CD8-positive, alpha-beta memory T cell (primary cell): Measurements from ENCODE around the gene TOX2. TPM values are rescaled to one million over a fixed set of nuclear protein-coding genes. Genes with fewer than 3 reads are reported as not detected.

Experiments
- CTCF ChIA-PET: fragments of 350-600 bp; sonication (Branson Sonifier 250); formaldehyde crosslinking; loops from one replicate; lab custom pipeline; 2021; ENCODE audit warnings: antibody characterized with exemption; lab: Charles Lee
- POLR2A ChIA-PET: fragments of 350-600 bp; sonication (Branson Sonifier 250); formaldehyde crosslinking; loops from one replicate; lab custom pipeline; 2021; ENCODE audit warnings: antibody characterized with exemption; lab: Charles Lee
- DNase-seq, 5 donors: peaks; one replicate each; pipeline versions ENCODE4 v3.0.0 to v3.0.0-alpha.2; 2020 to 2022; ENCODE audit warnings: mixed read lengths in 1 of 5
- H3K27ac ChIP-seq: one replicate; pipeline ENCODE4 v1.7.0; 2013; ENCODE audit warnings: low read depth, mild to moderate bottlenecking, low read length, moderate library complexity
- H3K27me3 ChIP-seq: 2 replicates; pipeline ENCODE4 v1.7.0; 2013; ENCODE audit warnings: low read length, mild to moderate bottlenecking; ENCODE audit not compliant: insufficient read depth, poor library complexity, severe bottlenecking
- H3K36me3 ChIP-seq: 2 replicates; pipeline ENCODE4 v1.7.0; 2013; ENCODE audit warnings: mild to moderate bottlenecking, low read length, moderate library complexity; ENCODE audit not compliant: insufficient read depth
- H3K4me1 ChIP-seq: 2 replicates; pipeline ENCODE4 v1.7.0; 2013; ENCODE audit warnings: mild to moderate bottlenecking, low read length, moderate library complexity; ENCODE audit not compliant: insufficient read depth
- H3K4me3 ChIP-seq: 2 replicates; pipeline ENCODE4 v1.7.0; 2013; ENCODE audit warnings: mild to moderate bottlenecking, low read length
- H3K9me3 ChIP-seq: 2 replicates; pipeline ENCODE4 v1.7.0; 2013; ENCODE audit warnings: mild to moderate bottlenecking, low read length
- H3K27ac Mint-ChIP-seq, 8 donors: one replicate each; pipeline ENCODE4 v1.8.0; 2020 to 2021; ENCODE audit warnings: mixed read lengths in 8 of 8, mild to moderate bottlenecking in 6 of 8, inconsistent platforms in 3 of 8, moderate library complexity in 3 of 8
- H3K27me3 Mint-ChIP-seq, 2 donors: one replicate each; pipeline ENCODE4 v1.8.0; 2020 to 2021; ENCODE audit warnings: mixed read lengths in 2 of 2, mild to moderate bottlenecking in 1 of 2, moderate library complexity in 1 of 2
- H3K36me3 Mint-ChIP-seq, 3 donors: one replicate each; pipeline ENCODE4 v1.8.0; 2020 to 2021; ENCODE audit warnings: mixed read lengths in 3 of 3, inconsistent platforms in 1 of 3, mild to moderate bottlenecking in 1 of 3
- H3K4me1 Mint-ChIP-seq, 3 donors: one replicate each; pipeline ENCODE4 v1.8.0; 2020 to 2021; ENCODE audit warnings: mixed read lengths in 3 of 3, inconsistent platforms in 1 of 3, mild to moderate bottlenecking in 1 of 3
- H3K4me3 Mint-ChIP-seq, 7 donors: one replicate each; pipeline ENCODE4 v1.8.0; 2020 to 2021; ENCODE audit warnings: mixed read lengths in 7 of 7, mild to moderate bottlenecking in 6 of 7, moderate library complexity in 4 of 7, inconsistent platforms in 2 of 7
- H3K9me3 Mint-ChIP-seq, 5 donors: one replicate each; pipeline ENCODE4 v1.8.0; 2020 to 2022; ENCODE audit warnings: mixed read lengths in 5 of 5, mild to moderate bottlenecking in 3 of 5, moderate library complexity in 2 of 5, inconsistent platforms in 1 of 5
- polyA plus RNA-seq: library from polyadenylated mRNA; unstranded; fragments of 300-500 nt; fragmentation: Illumina TruSeq; gene quantifications from one replicate; pipeline ENCODE4 v1.2.3, GENCODE V29; 2021
- total RNA-seq, 2 experiments: library from RNA; stranded (reverse); gene quantifications; one replicate each; pipeline ENCODE4 v1.2.3, GENCODE V29; 2021

Gene TOX2
- total and polyA plus RNA-seq, 3 experiments from 2014 or later, result 0.35 to 1.2 (median 0.39) TPM

DNA sequence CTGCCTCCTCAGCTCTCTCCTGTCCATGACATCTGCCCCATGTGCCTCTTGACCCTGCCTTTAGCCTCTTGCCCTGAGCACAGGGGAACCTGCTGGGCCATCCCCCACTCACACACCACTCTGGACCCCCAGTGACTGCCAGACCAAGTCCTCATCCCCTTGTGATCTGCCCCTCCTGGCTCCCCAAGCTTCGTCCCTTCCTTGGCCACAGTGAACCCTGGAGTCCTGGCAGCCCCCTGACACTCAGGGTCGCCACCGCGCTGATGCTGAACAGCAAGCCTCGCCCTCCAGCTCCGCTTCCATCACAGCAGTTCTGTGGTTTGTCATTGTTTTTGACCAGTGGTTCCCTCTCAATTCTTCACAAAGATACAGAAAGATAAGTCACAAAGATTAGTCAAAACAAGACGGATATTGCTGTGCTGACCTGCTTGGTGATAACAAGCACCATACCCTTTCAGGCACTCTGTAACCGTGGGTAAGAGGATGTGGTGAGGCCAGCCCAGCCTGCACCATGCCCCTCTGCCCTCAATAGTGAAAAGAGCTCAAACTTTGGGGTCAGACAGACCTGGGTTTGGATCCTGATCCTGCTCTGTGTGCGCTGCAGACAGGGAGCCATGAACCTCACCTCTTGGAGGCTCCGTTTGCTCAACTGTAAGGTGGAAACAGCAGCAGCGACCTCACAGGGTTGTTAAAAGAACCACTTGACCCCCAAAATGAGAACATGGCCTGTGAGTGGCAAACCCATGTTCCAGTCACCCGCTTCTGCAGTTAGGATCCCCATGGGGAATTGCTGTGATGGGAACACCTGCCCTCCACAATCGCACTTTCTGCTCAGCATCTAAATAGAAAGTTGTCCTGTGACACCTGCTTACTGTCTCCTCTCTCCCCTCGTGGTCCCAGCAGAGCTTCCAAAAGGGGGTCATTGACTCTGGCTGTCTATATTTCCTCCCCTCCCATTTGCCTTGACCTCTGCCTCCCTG is 114.5 kb downstream of the TOX2 start:
- no peaks in the 10 kb centered on the region for H3K36me3 ChIP-seq
- CTCF ChIA-PET, result no interaction called here
- Mint-ChIP-seq H3K27ac (peak overlapping the region in 6 of 8 donors; percentile 52 to 88 (median 74)), H3K9me3 (no peaks in the 10 kb centered on the region), H3K4me3 (peak overlapping the region in 6 of 7 donors; percentile 51 to 83 (median 75)), H3K4me1 (peaks cover 35 to 60% (median 53%) of the 10 kb centered on the region in 3 donors), H3K36me3 (no peaks in the 10 kb centered on the region), H3K27me3 (peaks cover 12 to 21% of the 10 kb centered on the region in 2 donors)
- H3K27ac ChIP-seq, result no peak overlapping the region
- H3K4me1 ChIP-seq, result peaks cover 27% of the 10 kb centered on the region
- POLR2A ChIA-PET, result interaction anchor here (0.5 kb wide), 1 partner anchor 438 kb away, joined by 3 read pairs; the partner anchor contains the start of gene IFT52
- H3K9me3 ChIP-seq, result no peaks in the 10 kb centered on the region
- H3K4me3 ChIP-seq, result no peak overlapping the region
- no peak for DNase-seq
- no peaks in the 10 kb centered on the region for H3K27me3 ChIP-seq

DNA sequence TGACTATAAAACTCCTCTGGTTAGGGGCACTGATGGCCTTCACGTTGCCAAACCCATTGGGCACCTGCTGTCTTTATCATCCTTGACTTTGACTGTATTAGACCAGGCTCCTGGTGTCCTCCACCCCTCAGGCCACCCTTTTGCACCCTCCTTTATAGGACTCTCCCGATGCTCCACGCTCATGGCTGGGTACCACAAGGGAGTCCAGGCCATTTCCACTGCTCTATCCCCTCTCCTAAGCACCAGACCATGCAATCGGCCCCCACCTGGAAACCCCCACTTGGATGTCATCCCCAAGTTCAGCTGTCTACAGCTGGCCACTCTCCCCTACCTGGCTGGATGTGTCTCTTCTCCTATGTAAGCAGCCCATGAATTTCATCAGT is 115.2 kb downstream of the TOX2 start:
- ChIA-PET CTCF (no interaction called here), POLR2A (interaction anchor here (0.5 kb wide), 1 partner anchor 439 kb away, joined by 3 read pairs; the partner anchor contains the start of gene IFT52)
- no peaks in the 10 kb centered on the region for H3K27me3 ChIP-seq
- Mint-ChIP-seq H3K36me3 (no peaks in the 10 kb centered on the region), H3K27me3 (peaks cover 14 to 21% of the 10 kb centered on the region in 2 donors), H3K4me1 (peaks cover 35 to 60% (median 59%) of the 10 kb centered on the region in 3 donors), H3K9me3 (no peaks in the 10 kb centered on the region), H3K27ac (peak overlapping the region in 2 of 8 donors; percentile 62 to 69), H3K4me3 (peak overlapping the region in 4 of 7 donors; percentile 22 to 79 (median 31))
- DNase-seq, result no peak
- H3K4me1 ChIP-seq, result peaks cover 27% of the 10 kb centered on the region
- H3K9me3 ChIP-seq, result no peaks in the 10 kb centered on the region
- H3K4me3 ChIP-seq, result no peak overlapping the region
- no peaks in the 10 kb centered on the region for H3K36me3 ChIP-seq
- H3K27ac ChIP-seq, result no peak overlapping the region

DNA sequence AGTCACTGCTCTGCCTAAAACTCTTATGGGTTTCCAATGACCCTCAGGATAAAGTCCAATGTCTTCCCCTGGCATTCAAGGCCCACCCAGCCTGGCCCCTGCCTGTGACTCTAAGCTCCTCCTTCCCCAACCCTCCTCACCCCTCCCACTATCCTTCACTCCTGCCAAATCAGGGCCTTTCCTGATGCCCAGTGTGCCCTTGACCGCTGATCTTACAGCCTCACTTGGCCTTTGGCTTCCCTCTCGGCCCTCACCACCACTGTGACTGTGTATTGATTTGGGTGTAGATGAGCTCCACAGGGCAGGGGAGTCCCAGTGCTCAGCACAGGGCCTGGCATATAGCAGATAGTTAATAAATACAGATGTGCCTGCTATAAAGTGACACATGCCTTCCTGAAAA is 115.7 kb downstream of the TOX2 start:
- Histone ChIP-seq H3K27me3 (no peaks in the 10 kb centered on the region), H3K9me3 (no peaks in the 10 kb centered on the region), H3K4me1 (peaks cover 27% of the 10 kb centered on the region), H3K27ac (no peak overlapping the region), H3K4me3 (no peak overlapping the region), H3K36me3 (no peaks in the 10 kb centered on the region)
- Mint-ChIP-seq H3K36me3 (no peaks in the 10 kb centered on the region), H3K27ac (no peak overlapping the region), H3K4me1 (peaks cover 35 to 61% (median 60%) of the 10 kb centered on the region in 3 donors), H3K9me3 (no peaks in the 10 kb centered on the region), H3K27me3 (peaks cover 16 to 21% of the 10 kb centered on the region in 2 donors), H3K4me3 (peak overlapping the region in 1 of 7 donors; percentile 23)
- DNase-seq, result no peak
- ChIA-PET POLR2A (no interaction called here), CTCF (no interaction called here)

DNA sequence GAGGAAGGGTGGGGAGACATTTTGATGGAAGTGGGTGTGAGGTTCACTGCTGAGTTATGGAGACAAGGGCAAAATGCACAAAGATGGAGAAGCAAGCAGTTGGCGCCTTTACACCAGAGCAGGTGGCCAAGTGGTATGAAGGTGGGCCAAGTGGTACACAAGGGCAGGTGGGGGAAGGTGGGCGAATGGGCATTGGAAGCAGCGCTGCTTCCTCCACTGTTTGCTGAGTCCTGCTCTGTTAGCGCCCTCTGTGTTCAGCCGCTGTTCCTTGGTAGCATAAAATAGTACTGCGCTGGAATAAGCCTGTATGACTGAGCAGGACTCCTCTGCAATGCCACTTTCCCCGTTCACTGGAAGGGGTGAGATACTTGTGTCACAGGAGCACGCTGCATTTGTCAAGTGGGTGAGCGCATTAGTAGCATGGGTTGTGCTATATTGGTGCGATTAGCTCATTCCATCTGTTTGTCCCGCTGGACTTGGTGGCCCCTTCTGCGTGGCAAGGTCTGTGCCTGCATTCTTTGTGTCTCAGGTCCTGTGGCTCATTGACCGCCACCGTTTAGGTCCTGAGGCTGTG is 116.4 kb downstream of the TOX2 start:
- no peaks in the 10 kb centered on the region for H3K36me3 ChIP-seq
- no peaks in the 10 kb centered on the region for H3K36me3 Mint-ChIP-seq
- H3K27me3 ChIP-seq, result no peaks in the 10 kb centered on the region
- no peak overlapping the region for H3K4me3 ChIP-seq
- peak overlapping the region in 1 of 8 donors; percentile 85 for H3K27ac Mint-ChIP-seq
- peaks cover 18% of the 10 kb centered on the region in 2 donors for H3K27me3 Mint-ChIP-seq
- POLR2A ChIA-PET, result no interaction called here
- H3K4me3 Mint-ChIP-seq, result no peak overlapping the region
- H3K4me1 ChIP-seq, result peaks cover 27% of the 10 kb centered on the region
- CTCF ChIA-PET, result interaction anchor here (0.6 to 1.4 kb wide), 2 partner anchors 13 to 117 kb away, joined by 3 to 4 read pairs; no protein-coding TSS in a partner anchor
- no peak for DNase-seq
- no peaks in the 10 kb centered on the region for H3K9me3 ChIP-seq
- no peaks in the 10 kb centered on the region for H3K9me3 Mint-ChIP-seq
- H3K27ac ChIP-seq, result no peak overlapping the region
- H3K4me1 Mint-ChIP-seq, result peaks cover 35 to 61% (median 60%) of the 10 kb centered on the region in 3 donors

DNA sequence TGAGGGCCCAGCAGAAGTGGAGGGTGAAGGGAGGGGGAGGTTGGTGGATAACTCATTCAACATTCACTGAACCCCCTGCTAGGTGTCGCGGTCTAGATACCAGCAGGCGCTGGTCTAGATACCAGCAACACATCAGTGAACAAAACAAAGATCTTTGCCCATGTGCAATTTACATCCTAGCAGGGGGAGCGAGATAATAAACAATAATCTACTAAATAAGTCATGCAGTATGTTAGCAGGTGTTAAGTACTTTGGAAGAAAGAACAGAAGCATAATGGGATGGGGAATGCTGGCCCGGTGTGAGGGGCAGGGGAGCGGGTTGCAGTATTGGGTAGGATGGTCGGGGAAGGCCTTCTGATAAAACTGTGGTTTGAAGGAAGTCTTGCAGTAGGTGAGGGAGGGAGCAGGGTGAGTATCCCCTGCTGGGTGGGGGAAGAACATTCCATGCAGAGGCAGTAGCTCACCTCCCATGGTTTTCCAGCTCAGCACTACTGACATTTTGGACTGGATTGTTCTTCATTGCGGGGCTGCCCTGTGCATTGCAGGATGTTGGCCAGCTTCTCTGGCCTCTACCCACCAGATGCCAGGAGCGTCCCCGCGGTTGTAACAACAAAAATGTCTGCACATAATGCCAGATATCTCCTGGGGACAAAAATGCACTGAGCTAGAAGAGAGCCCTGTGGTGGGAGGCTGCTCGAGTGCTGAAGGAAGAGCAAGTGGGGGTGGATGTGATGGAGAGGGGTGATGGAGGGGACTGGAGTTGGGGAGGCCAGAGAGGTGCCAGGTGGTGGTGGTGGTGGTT is 117.3 kb downstream of the TOX2 start:
- Histone ChIP-seq H3K4me1 (peaks cover 27% of the 10 kb centered on the region), H3K36me3 (no peaks in the 10 kb centered on the region), H3K27me3 (no peaks in the 10 kb centered on the region), H3K9me3 (no peaks in the 10 kb centered on the region), H3K27ac (no peak overlapping the region), H3K4me3 (no peak overlapping the region)
- Mint-ChIP-seq H3K4me3 (no peak overlapping the region), H3K9me3 (no peaks in the 10 kb centered on the region), H3K27me3 (peaks cover 13 to 18% of the 10 kb centered on the region in 2 donors), H3K4me1 (peaks cover 35 to 61% (median 60%) of the 10 kb centered on the region in 3 donors), H3K27ac (no peak overlapping the region), H3K36me3 (no peaks in the 10 kb centered on the region)
- no peak for DNase-seq
- ChIA-PET CTCF (interaction anchor here (0.6 to 1.4 kb wide), 2 partner anchors 14 to 118 kb away, joined by 3 to 4 read pairs; no protein-coding TSS in a partner anchor), POLR2A (no interaction called here)

DNA sequence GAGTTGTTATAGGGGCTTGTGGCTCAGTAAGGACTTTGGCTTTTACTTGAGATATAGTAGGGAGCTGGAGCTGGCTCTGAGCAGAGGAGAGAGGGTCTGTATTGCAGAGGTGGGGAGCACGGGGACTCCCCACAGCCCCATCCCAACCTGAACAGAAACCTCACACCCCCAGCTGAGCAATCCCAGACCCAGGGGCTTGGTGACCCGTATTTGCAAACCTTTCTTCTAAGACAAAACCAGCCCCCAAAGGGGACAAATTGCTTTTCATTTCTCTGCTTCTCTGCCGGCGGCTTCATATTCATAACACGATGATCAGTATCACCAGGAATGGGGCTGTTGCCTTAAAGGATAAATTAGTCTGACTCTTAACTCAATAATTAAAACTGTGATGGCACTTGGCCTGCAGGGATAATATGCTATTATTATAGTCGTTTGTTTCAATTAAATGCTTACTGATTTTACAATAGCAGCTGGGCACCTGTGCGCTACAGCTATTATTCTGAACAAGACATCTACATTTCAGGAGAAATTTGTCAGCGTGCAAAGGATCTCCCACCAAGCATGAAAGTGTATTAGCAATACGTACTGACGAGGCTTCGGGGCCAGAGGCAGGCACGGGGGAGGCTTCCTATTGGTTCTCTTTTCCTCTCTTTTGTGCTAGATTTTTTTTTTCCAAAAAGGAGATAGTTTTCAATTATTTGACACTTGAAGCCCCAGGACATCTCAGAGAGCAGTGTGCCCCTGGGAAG is 118.1 kb downstream of the TOX2 start:
- no peaks in the 10 kb centered on the region for H3K9me3 ChIP-seq
- H3K4me3 ChIP-seq, result no peak overlapping the region
- POLR2A ChIA-PET, result no interaction called here
- Mint-ChIP-seq H3K9me3 (no peaks in the 10 kb centered on the region), H3K36me3 (no peaks in the 10 kb centered on the region), H3K4me3 (no peak overlapping the region), H3K27me3 (peaks cover 17 to 18% of the 10 kb centered on the region in 2 donors), H3K27ac (peak overlapping the region in 1 of 8 donors; percentile 36), H3K4me1 (peaks cover 35 to 56% (median 56%) of the 10 kb centered on the region in 3 donors)
- H3K27me3 ChIP-seq, result no peaks in the 10 kb centered on the region
- peaks cover 27% of the 10 kb centered on the region for H3K4me1 ChIP-seq
- CTCF ChIA-PET, result interaction anchor here (1.4 kb wide), 1 partner anchor 14 kb away, joined by 3 read pairs; no protein-coding TSS in a partner anchor
- no peak for DNase-seq
- H3K36me3 ChIP-seq, result no peaks in the 10 kb centered on the region
- no peak overlapping the region for H3K27ac ChIP-seq

DNA sequence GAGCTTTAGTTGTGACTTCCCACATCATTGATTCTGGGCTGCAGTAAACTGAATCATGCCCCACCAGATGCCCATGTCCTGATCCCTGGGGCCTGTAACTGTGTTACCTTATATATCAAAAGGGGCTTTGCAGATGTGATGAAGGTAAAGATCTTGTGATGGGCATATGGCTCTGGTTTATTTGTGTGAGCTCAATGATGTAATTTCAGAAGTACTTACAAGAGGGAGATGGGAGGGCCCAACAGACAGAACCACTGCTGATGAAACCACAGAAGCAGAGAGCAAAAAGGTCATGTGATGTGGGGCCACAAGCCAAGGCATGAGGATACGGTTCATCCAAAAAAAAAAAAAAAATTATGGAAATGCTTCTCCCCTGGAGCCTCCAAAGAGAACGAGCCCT is 118.7 kb downstream of the TOX2 start:
- ChIA-PET CTCF (no interaction called here), POLR2A (no interaction called here)
- Mint-ChIP-seq H3K27me3 (peaks cover 18 to 19% of the 10 kb centered on the region in 2 donors), H3K36me3 (no peaks in the 10 kb centered on the region), H3K4me3 (no peak overlapping the region), H3K4me1 (peaks cover 31 to 50% (median 50%) of the 10 kb centered on the region in 3 donors), H3K9me3 (no peaks in the 10 kb centered on the region), H3K27ac (no peak overlapping the region)
- Histone ChIP-seq H3K9me3 (no peaks in the 10 kb centered on the region), H3K27me3 (no peaks in the 10 kb centered on the region), H3K27ac (no peak overlapping the region), H3K36me3 (no peaks in the 10 kb centered on the region), H3K4me3 (no peak overlapping the region), H3K4me1 (peaks cover 21% of the 10 kb centered on the region)
- DNase-seq, result no peak
